NCI-H446 treated with DMSO at 0.1 percent for 48 hours (cell line): ENCODE data around the gene IVL.

Source experiments
- DNase-seq: peaks from one replicate; lab custom pipeline; 2025; lab: John Stamatoyannopoulos, UW

Gene IVL

DNA sequence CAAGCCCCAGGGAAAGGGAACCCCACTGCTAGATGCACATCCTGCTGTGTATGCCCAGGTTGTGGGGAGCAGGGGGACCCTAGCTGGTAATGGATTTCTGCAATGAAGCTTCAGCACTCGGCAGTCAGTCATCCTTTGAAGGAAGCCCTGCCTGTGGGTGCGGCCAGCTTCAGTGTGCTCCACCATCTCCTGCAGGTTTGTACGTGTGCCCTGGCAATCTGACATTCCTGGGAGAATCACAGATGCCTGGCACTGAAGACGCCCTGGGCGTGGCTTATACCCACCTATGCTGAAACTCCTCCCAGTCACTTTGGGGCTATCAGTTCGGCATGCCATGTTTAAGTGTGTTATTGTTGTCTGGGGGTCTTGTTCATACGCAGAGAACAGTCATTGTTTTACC is 45.4 kb downstream of the IVL start:
- no peak for DNase-seq

DNA sequence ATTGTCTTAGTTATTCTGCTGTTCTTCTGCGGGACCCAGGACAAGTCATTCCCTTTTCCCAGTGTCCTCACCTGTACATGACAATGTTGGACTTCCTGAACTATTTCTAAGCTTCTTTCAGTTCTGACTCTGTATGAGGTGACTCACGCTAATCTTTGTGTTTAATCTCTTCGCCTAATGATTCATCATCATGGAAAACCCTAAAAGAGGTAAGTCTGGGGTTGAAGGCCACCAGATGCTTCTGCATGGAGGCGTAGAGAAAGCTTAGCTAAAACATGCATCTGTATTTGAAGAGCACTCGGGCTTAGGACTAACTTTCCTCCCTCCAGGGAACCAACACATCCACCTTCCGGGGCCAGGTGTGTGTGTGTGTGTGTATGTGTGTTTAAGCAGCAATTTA is 46.1 kb downstream of the IVL start:
- no peak for DNase-seq

DNA sequence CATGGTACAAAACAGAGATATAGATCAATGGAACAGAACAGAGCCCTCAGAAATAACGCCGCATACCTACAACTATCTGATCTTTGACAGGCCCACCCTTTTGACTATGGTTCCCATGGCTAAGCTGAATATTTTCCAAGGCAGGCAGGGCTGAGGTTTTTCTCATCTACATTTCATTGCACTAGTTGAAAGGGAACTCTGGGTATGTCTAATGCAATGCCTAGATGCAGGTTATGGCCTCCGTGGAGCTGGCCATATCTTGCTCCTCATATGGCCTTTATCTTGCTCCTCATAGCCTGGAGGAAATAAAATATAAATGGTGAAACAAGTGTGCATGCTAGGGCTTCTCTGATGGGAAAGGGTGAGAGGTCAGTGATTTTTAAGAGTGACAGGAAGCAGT is 49.2 kb downstream of the IVL start:
- no peak for DNase-seq

- no peak for DNase-seq
Observed at GRCh38 chr1:152959273-152959672, 50.9 kb downstream of the IVL start.

- no peak for DNase-seq
Observed at GRCh38 chr1:152959801-152960451, 51.6 kb downstream of the IVL start.

DNA sequence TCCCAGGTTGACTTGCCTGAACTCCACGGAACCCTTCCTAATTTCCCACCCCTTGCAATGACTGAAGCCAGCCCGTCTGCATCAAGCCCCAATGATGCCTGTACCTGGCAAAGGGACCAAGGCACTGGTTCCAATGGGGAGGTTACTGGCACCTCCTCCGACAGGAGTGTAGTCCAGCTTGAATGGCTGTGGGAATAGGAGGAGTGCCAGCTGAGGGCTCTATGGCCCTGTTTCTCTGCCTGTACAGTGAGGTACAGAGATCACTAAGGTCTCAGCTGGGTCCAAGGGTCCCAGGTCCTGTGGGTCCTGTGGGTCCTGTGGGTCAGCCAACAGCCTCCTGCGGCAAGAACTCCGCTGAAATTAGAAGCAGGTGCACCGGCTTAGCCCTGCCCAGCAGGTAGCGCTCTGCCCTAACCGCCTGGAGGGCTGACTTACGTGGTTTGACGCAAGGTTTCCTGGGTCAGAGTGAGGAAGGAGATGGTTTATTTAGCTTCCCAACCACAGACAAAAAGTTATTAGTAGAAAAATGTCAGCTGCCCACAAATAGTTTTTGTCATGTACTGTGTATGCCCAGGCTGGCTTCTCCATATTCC is 52.2 kb downstream of the IVL start:
- no peak for DNase-seq
